Activated CD4-positive, alpha-beta T cell treated with anti-CD3 and anti-CD28 coated beads, Interleukin-2, Interleukin-4, amounts not matched to agents 100 ng/mL and 50 ng/mL, durations not matched to agents 16 hours and 8 hours (primary cell): Measurements from ENCODE around the gene ALDH1A2.

Source experiments
- DNase-seq: peaks from one replicate; pipeline ENCODE4 v3.0.0-alpha.2; 2020; ENCODE audit warnings: low spot score

Gene ALDH1A2

DNA sequence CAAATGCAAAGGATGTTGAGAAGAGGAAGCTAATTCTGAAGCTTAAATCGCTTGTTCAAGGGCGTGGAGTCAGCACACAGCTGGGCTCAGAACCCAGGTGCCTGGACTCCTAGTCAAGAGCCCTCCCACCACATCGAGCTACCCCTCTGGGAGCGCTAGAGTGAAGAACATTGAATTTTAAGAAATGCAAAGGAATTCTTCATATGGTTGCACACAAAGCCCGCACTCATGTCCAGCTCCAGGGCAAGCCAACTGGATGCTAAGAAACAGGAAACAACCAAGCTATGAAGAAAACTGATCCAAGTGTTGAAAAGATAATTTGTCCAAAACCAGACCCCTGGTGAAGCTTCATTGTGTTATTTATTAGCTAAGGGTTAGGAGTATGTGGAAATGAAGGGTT lies 122.3 kb downstream of the ALDH1A2 start:
- no peak for DNase-seq

DNA sequence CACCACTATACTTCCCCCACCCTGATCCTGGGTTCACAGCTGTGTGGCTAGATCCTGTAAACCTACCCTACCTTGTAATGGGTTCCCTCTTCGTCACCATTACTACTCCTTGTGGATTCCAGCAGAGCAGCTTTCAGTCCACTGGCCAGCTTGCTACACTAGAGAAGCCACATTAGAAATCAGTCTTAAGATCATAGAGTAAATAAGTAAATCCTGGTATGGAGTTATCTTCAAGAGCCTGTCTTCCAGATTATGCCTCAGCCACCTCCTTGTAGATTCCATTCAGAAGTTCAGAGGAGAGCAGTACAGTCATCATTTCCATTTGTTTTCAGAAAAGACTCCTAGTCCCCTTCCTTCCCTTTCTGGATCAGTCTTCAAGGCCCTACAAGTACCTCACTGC lies 123.7 kb downstream of the ALDH1A2 start:
- DNase-seq, result no peak

GRCh38 chr15:57932348-57932747 lies 133.2 kb downstream of the ALDH1A2 start:
- no peak for DNase-seq

GRCh38 chr15:57931570-57931969 lies 133.9 kb downstream of the ALDH1A2 start:
- no peak for DNase-seq

DNA sequence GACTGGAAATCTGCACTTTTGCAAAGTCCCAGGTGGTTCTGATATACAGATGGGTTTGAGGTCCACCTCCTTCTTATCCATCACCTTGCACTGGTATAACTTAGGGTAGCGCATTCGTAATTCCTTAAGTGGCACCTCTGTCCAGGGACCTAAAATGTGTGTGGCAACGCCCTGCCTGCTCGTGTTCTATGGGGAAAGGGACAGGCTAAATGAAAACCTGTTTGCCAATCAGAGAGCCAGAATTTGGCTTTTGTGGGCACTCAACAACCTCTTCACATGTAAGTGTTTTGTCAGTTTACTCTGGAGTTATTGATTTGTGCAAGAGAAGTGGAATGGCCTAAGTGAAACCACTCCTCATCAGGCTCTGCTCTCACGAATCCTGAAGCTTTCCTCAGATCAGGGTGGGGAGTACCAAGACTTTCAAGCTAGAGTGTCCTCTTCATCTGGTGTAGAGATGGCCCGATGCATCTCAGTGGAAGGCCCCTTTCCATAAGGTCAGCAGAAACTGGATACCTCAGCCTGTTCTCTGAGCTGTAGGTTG lies 138.3 kb downstream of the ALDH1A2 start:
- DNase-seq, result no peak

DNA sequence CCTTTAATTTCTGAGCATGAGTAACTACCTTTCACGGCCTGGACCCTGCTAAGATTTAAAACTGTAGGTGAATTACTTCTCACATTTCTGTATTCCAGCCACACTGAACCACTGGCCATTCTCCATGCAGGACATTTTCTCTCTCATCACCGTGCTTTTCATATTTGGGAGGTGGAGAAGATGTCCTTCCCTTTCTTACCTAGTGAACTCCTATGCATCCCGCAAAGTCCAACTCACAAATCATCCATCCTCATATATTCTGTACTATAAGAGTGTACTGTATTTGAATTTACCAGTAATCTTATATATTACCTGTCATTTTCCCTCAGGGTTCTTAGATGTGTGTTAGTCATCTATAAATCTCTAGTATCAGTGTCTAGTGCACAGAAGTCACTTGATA lies 139.9 kb downstream of the ALDH1A2 start:
- DNase-seq, result no peak

- DNase-seq, result no peak
Measured at GRCh38 chr15:57924598-57924997, 140.9 kb downstream of the ALDH1A2 start.

DNA sequence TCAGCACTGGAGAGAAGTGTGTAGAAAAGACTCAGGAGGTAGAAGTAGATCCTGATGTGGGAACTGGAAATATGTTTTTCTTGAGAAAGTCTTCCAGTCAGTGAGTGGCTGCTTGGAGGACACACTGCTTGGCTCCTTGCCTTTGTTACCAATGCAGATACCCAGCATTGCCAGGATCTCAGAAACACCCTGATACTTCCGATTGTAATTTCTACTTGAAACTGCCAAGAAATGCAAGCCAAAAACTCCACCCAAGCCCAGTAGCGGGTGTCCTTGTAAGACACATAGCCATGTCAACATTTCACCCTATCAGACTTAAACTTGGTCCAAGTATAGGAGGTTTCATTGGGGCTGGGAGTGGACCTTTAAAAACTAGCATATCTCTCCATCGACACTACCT lies 141.8 kb downstream of the ALDH1A2 start:
- no peak for DNase-seq

GRCh38 chr15:57923306-57923705 lies 142.2 kb downstream of the ALDH1A2 start:
- DNase-seq, result no peak

GRCh38 chr15:57922776-57923175 lies 142.7 kb downstream of the ALDH1A2 start:
- no peak for DNase-seq

DNA sequence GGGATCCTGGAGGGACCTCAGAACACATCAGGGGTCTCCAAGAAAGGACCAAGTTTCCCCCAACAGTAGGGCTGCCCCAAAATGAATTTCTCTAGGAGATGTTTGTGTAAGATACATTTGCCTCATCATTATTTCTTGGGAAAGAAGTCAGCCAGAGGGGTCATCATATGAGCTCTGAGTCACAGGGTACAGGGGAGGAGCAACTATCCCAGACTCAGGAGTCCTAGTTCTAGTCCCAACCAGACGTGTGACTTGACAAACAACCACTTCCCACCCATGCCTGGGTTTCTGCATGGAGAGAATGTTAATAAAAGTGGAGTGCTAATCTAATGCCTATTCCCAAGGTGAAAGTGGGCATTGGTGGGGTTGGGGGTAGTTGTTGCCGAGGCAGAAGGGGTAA lies 144.1 kb downstream of the ALDH1A2 start:
- DNase-seq, result no peak

DNA sequence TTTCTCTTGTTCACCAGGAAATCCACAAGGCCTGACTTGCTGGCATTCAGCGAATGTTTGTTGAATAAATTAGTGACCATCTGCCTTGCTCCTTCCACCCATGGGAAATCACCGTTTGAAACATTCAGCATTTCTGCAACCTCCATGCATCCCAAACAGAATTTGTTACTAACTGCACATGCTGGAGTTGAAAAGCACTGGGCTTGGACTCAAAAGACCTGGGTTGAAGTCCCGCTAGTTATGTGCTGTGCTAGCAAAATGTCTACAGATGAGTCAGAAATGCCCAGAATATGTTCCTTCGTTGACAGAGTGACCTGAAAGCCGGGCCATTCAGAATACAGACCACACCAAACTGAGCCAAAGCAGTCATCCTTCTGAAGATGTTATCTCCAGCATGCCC lies 144.6 kb downstream of the ALDH1A2 start:
- DNase-seq, result no peak

DNA sequence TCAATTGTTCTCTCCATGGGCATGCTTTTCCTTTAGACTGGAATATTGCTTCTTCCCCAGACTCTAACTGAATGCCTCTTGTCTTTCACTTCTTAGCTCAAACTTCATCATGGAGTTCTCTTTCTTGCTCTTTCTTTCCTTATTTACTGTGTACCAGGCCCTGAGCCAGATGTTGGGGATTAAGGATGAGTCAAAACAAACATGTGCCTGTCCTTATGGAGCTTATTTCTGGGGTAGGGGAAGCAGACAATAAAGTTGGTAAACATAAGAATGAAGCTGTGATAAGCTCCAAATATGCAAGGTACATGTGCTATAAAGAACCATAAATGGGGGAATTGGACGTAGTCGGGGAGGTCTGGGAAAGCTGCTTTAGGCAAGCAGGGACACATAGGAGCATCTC lies 145.8 kb downstream of the ALDH1A2 start:
- DNase-seq, result no peak

DNA sequence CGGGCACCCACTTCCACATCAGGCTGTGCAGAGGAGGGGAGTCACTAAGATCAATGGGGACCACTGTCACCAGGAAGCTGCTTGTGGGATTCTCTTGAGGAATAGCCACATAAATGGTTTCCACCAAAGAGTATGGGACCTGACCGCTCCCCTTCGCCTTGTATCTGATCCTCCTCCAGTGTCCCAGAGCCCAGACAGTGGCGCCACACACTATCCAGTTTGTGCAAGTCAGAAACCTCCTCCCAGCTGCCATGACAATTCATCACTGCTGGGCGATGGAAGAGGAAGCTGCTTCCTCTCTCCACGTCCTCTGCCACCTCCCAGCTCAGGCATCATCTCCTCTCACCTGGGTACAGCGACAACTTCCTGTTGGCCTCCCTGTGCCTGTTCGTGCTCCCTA lies 147.5 kb downstream of the ALDH1A2 start:
- DNase-seq, result no peak

GRCh38 chr15:57916695-57917094 lies 148.8 kb downstream of the ALDH1A2 start:
- DNase-seq, result no peak

GRCh38 chr15:57915827-57916531 lies 149.5 kb downstream of the ALDH1A2 start:
- no peak for DNase-seq

GRCh38 chr15:57914350-57915055 lies 151.0 kb downstream of the ALDH1A2 start:
- DNase-seq, result no peak

GRCh38 chr15:57911247-57911646 lies 154.3 kb downstream of the ALDH1A2 start:
- DNase-seq, result no peak

GRCh38 chr15:57910672-57911071 lies 154.8 kb downstream of the ALDH1A2 start:
- DNase-seq, result no peak

- DNase-seq, result no peak
Measured at GRCh38 chr15:57909388-57909787, 156.1 kb downstream of the ALDH1A2 start.

DNA sequence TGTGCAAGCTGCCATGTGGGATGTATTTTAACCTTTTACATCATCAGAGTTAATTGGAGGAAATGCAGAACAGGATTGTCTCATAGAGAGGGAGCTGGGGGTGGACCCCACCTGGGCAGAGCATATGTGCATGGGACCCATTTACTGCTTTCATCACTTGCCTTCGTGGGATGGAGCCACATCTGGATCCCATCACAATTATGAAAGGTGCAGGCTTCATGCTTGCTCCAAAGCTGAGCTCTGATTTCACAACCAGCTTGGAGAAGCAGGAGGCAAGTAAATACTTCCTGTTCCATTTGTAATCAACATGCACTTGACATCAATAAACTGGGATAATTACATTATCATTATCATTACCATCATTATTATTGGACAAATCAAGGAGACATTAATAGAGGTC lies 161.9 kb downstream of the ALDH1A2 start:
- no peak for DNase-seq
